HG03469 (cell line): Measurements from ENCODE around the gene DDX1.
"Not testable (repeated sequence)": the region's sequence is repeated elsewhere in the genome, so short reads cannot be mapped to it uniquely, and the experiment has no call there.

Source experiments
- ATAC-seq: cut with Tn5 transposase; IDR thresholded peaks from one replicate; pipeline ENCODE4 v1.9.1; 2021; ENCODE audit warnings: mild to moderate bottlenecking, moderate library complexity, moderate number of reproducible peaks; ENCODE audit not compliant: unreplicated experiment

Gene DDX1

DNA sequence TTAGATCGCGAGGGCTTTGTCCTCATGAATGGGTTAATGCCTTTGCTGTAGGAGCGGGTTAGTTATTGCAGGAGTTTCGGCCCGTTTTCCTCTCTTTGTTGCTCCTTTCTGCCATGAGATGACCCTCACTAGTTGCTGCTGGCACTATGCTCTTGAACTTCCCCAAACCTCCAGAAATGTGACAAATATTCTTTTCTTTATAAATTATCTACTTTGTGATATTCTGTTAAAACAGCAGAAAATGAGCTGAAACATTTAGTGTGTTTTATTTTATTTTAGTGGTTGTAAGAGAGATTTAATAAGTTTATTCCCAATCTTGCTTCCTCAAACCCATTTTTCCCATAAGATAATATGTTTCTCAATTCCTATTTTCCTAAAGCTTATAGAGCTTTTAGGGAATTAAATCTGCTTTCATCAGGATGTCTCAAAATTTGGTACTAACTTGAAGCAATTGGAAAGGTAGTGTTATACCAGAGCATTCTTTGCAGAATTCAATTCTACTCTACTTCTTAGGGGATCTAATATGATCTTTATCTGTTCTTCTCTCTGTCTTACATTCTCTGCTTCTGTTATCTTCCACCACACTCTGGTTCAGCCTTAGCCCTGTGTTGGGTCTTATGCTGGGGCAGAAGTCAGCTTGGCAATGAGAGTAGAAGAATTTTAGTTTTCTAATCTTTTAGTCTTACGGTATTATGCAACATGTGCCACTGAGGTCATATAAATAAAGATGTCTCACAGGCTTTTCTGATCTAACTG, 23.1 kb downstream of the DDX1 start:
- no peak for ATAC-seq

DNA sequence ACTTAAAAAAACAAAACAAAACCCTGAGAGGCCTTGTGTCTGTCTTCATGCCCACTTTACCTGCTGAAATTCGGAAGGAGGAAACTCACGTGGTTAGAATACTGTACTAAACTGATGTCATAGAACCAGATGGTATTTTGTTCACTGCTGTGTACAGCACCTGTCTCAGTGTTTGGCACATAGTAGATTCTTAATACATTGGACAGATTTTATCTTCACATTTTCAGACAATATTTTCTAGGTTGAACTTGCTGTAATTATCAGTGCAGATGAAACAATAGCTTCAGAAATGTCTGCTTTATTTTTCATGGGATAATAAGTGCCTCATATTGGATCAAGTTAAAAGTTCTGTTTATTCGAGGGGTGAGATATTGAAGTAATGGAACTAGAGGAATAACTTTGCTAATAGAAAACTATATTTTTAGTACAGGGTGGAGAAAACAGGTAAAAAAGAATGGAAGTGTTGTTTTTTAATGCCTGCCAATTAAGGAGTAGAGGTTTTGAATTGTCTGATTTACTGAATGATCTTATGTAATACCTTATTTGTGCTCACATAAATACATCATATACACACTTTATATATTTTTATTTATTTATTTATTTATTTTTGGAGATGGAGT, 23.7 kb downstream of the DDX1 start:
- no peak for ATAC-seq

- ATAC-seq: no peak
These were observed 24.8 kb downstream of the DDX1 start for GRCh38 chr2:15616429-15616828.

DNA sequence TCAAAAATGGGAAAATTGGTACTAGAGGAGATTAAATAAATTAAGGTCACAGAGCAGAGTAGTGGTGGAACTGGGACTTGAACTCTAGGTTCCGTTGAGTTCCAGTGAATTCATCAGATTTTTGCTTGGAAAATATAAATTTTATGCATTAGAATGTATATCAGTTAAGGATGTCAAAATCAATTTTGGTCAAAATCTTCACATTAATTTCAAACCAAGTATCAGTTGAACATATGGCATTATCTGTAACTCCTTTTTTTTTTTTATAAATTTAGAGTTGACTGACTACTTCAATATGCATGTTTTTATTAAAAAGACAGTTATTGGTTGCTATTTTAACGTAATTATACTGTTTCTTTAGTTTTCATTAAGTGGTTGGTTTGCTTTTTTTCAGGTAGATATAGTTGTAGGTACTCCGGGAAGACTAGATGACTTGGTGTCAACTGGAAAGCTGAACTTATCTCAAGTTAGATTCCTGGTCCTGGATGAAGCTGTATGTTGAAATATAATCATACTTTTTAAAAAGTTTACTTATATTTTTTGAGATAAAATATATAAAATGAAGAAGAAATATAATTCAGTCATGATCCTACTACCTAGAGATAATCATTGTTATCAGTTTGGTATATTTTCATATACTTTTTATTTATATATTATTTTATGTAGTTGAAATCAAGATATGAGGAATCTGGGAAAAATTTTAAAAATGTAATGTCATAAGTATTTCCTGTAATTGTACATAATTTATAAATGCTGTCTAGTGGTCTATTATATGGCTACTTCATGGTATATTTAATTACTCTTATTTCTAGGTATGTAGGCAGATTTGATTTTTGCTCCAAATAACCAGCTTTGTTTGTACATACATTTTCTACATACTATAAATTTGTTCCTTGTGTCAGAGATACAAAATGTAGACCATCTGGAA, 25.4 kb downstream of the DDX1 start:
- no peak for ATAC-seq

DNA sequence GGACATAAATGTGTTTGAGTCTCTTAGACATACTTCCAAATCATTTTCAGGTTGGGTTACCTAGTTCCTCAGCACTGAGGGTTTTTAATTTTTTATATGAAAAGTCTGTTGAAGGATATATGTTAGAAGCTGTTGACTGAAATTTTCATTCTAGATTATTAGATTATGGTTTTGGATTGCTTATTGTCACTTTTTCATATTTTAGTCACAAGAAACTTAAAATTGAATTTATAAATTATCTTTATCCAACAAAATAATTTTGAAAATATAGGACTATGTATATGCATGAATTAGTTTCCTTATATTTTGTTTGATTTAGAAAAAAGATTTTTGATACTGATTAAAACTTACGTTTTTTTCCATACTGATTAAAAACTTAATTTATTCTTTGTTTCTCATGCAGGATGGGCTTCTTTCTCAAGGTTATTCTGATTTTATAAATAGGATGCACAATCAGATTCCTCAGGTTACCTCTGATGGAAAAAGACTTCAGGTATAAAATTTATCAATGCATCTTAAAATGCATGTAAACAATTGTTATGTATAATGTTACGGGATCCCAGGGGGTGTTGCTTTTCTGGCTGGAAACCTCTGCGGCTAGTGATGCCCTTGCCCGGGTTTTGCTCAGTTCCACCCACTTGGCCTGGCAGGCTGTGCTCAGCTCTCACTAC, 26.2 kb downstream of the DDX1 start:
- ATAC-seq: no peak

GRCh38 chr2:15618449-15618855, 26.8 kb downstream of the DDX1 start:
- no peak for ATAC-seq

GRCh38 chr2:15619076-15619475, 27.4 kb downstream of the DDX1 start:
- ATAC-seq: no peak

DNA sequence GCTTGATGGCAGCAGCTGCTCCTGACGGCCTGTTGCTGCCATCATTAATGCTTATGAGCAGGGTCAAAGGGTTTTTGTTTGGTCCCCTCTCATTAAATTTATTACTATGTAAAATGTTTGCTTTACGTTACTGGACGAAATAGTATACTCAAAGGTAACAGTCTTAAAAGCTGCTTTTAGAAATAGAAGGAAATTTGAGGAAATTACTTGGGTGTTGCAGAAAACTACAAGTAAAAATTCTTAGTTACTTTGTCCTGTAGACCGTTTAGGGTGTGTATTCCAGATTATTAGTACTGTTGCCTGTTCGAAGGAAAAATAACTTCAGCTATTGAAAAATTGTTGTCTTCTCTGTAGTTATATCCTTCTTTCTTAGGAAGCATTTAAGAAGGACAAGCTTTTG, 27.8 kb downstream of the DDX1 start:
- ATAC-seq: no peak

GRCh38 chr2:15619938-15620337, 28.3 kb downstream of the DDX1 start:
- no peak for ATAC-seq

DNA sequence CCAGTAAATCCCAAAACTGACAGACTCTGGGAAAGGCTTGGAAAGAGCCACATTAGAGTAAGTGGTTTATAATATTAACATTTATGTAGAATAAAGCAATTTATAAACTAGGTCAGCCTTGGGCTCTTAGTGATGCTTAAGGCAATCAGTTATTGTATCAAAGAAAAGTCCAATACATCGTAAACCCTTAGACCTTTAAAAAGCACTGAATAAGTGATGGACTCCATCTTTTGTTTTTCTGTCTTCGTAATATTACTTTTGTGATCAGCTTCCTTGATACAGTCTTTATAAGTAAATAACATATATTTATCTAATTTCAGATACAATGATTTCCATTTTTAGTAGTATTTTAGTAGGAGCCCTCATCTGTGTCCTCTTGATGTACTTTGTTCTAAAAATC, 28.7 kb downstream of the DDX1 start:
- no peak for ATAC-seq

GRCh38 chr2:15620857-15621471, 29.3 kb downstream of the DDX1 start:
- no peak for ATAC-seq

- ATAC-seq: not testable (repeated sequence)
These were observed 29.8 kb downstream of the DDX1 start for GRCh38 chr2:15621472-15621870.

- ATAC-seq: no peak
These were observed 30.5 kb downstream of the DDX1 start for GRCh38 chr2:15622214-15622613.

GRCh38 chr2:15622614-15623480, 31.2 kb downstream of the DDX1 start:
- ATAC-seq: no peak

- ATAC-seq: no peak
These were observed 31.8 kb downstream of the DDX1 start for GRCh38 chr2:15623481-15623796.

- ATAC-seq: no peak
These were observed 32.4 kb downstream of the DDX1 start for GRCh38 chr2:15623898-15624541.

DNA sequence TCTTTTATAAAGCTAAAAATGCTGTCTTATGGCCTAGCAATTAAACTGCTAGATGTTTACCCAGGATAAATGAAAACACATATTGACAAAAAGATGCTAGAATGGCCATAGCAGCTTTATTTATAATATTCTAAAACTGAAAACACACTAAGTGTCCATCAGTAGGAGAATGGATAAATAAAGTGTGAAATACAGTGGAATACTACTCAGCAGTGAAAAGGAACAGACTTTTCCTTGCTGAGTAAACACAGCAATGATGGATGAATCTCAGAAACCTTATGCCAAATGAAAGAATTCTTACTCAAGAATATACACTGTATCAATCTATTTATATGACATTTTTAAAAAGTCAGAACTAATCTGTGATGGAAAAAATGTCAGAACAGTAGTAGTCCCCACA, 33.2 kb downstream of the DDX1 start:
- no peak for ATAC-seq

GRCh38 chr2:15625344-15626036, 33.8 kb downstream of the DDX1 start:
- ATAC-seq: no peak

GRCh38 chr2:15626126-15626525, 34.5 kb downstream of the DDX1 start:
- no peak for ATAC-seq
